IPS-20b (cell line): ENCODE data around the gene ZNF613.
"Not testable (repeated sequence)": the region's sequence is repeated elsewhere in the genome, so short reads cannot be mapped to it uniquely, and the experiment has no call there.

Source experiments
- H3K27ac ChIP-seq: one replicate; pipeline ENCODE4 v1.5.1; 2013; ENCODE audit warnings: low read length
- H3K27me3 ChIP-seq: 2 replicates; pipeline ENCODE4 v1.6.1; 2013; ENCODE audit warnings: mild to moderate bottlenecking, low read length, inconsistent platforms; ENCODE audit not compliant: insufficient read depth
- H3K36me3 ChIP-seq: 2 replicates; pipeline ENCODE4 v1.6.1; 2013; ENCODE audit warnings: low read depth, mild to moderate bottlenecking, inconsistent platforms, low read length, moderate library complexity; ENCODE audit not compliant: insufficient read depth
- H3K4me1 ChIP-seq: 2 replicates; pipeline ENCODE4 v1.6.1; 2013; ENCODE audit warnings: mild to moderate bottlenecking, control low read depth, inconsistent platforms, low read length, moderate library complexity; ENCODE audit not compliant: insufficient read depth
- H3K4me3 ChIP-seq: 2 replicates; pipeline ENCODE4 v1.5.1; 2013; ENCODE audit warnings: mild to moderate bottlenecking, low read length, inconsistent platforms
- H3K9ac ChIP-seq: 2 replicates; pipeline ENCODE4 v1.6.1; 2013; ENCODE audit warnings: low read depth, mild to moderate bottlenecking, inconsistent platforms, low read length, moderate library complexity
- H3K9me3 ChIP-seq: 2 replicates; pipeline ENCODE4 v1.6.1; 2013; ENCODE audit warnings: mild to moderate bottlenecking, low read depth, low read length, inconsistent platforms; ENCODE audit not compliant: insufficient read depth

ZNF613 gene

GRCh38 chr19:51980116-51980736 is 53.0 kb downstream of the ZNF613 start:
- no peaks in the 10 kb centered on the region for H3K27me3 ChIP-seq
- peaks cover 44% of the 10 kb centered on the region for H3K9me3 ChIP-seq
- no peak overlapping the region for H3K27ac ChIP-seq
- no peak overlapping the region for H3K4me3 ChIP-seq
- H3K9ac ChIP-seq: no peak overlapping the region
- no peaks in the 10 kb centered on the region for H3K4me1 ChIP-seq
- H3K36me3 ChIP-seq: no peaks in the 10 kb centered on the region; the same call in 1 of the 2 replicates

GRCh38 chr19:51980926-51981325 is 53.7 kb downstream of the ZNF613 start:
- not testable (repeated sequence) for H3K9ac ChIP-seq, H3K4me1 ChIP-seq, H3K27me3 ChIP-seq, H3K4me3 ChIP-seq, H3K27ac ChIP-seq, H3K36me3 ChIP-seq
- peaks cover 38% of the 10 kb centered on the region for H3K9me3 ChIP-seq

GRCh38 chr19:51983361-51983760 is 56.1 kb downstream of the ZNF613 start:
- Histone ChIP-seq H3K27me3 (no peaks in the 10 kb centered on the region), H3K4me3 (no peak overlapping the region), H3K36me3 (no peaks in the 10 kb centered on the region; the same call in 1 of the 2 replicates), H3K27ac (no peak overlapping the region), H3K9me3 (peaks cover 30% of the 10 kb centered on the region), H3K4me1 (no peaks in the 10 kb centered on the region), H3K9ac (no peak overlapping the region)

- Histone ChIP-seq H3K27me3 (no peaks in the 10 kb centered on the region), H3K9me3 (peaks cover 28% of the 10 kb centered on the region; the same call in 1 of the 2 replicates), H3K4me1 (no peaks in the 10 kb centered on the region), H3K27ac (no peak within 1 kb of the TSS), H3K36me3 (peaks cover 4% of the 10 kb centered on the region; the same call in 1 of the 2 replicates), H3K4me3 (peak within 1 kb of the TSS; percentile 83), H3K9ac (peak within 1 kb of the TSS; percentile 86; the same call in 1 of the 2 replicates)
Observed at GRCh38 chr19:51986309-51987291, 59.3 kb downstream of the ZNF613 start, which contains the start of gene ZNF350. TSS of gene ZNF350 (minus strand) at chr19:51986840. CDS start at chr19:51974360, 12,480 bp downstream.

- peak overlapping the region; percentile 41; the same call in 1 of the 2 replicates for H3K4me3 ChIP-seq
- peaks cover 62% of the 10 kb centered on the region for H3K36me3 ChIP-seq
- H3K9ac ChIP-seq: no peak overlapping the region
- H3K27me3 ChIP-seq: no peaks in the 10 kb centered on the region
- no peak overlapping the region for H3K27ac ChIP-seq
- peaks cover 85% of the 10 kb centered on the region for H3K9me3 ChIP-seq
- H3K4me1 ChIP-seq: no peaks in the 10 kb centered on the region
Observed at GRCh38 chr19:51993422-51993821, 66.2 kb downstream of the ZNF613 start.

- no peak overlapping the region for H3K27ac ChIP-seq
- H3K27me3 ChIP-seq: no peaks in the 10 kb centered on the region
- peaks cover 84% of the 10 kb centered on the region for H3K9me3 ChIP-seq
- no peak overlapping the region for H3K9ac ChIP-seq
- no peak overlapping the region; the same call in 1 of the 2 replicates for H3K4me3 ChIP-seq
- H3K4me1 ChIP-seq: no peaks in the 10 kb centered on the region
- peaks cover 69% of the 10 kb centered on the region for H3K36me3 ChIP-seq
Observed at GRCh38 chr19:51994048-51994644, 66.9 kb downstream of the ZNF613 start.
